Gastrocnemius medialis (tissue), 4 donors: ENCODE measurements around the gene HMX1.

Experiments used
- CTCF ChIP-seq, 5 experiments: fragments of 450-650 bp in 3 of 5; fragments of 200-600 bp in 2 of 5; sonication (generic) in 2 of 5; IDR thresholded peaks in 4 of 5; conservative IDR thresholded peaks in 1 of 5; 1 replicate in 4 of 5; 2 replicates in 1 of 5; pipeline ENCODE4 v1.5.1; 2016 to 2019; ENCODE audit warnings: antibody characterized with exemption in 5 of 5, mild to moderate bottlenecking in 3 of 5, moderate library complexity in 3 of 5
- POLR2A ChIP-seq, 2 donors: fragments of 450-650 bp; IDR thresholded peaks; one replicate each; pipeline ENCODE4 v1.6.1; 2017; ENCODE audit warnings: antibody characterized with exemption in 2 of 2, mild to moderate bottlenecking in 2 of 2, moderate library complexity in 2 of 2

- TF ChIP-seq CTCF (IDR thresholded peaks at IDR 0.05 in 4 of 5, conservative IDR thresholded peaks at IDR 0.05 in 1 of 5) = no peak
- TF ChIP-seq POLR2A (IDR thresholded peaks at IDR 0.05) = no peak
Measured at GRCh38 chr4:8920289-8920965, 48.8 kb upstream of the HMX1 start.
